KMS-11 (cell line): ENCODE measurements around the gene SMIM1.

Experiments used
- H2AFZ ChIP-seq: fragments of 200-600 bp; sonication (generic); 2 replicates; pipeline ENCODE4 v1.6.1; 2016; ENCODE audit warnings: antibody characterized with exemption, mixed run types, low read depth
- H3K27ac ChIP-seq: fragments of 200-600 bp; sonication (generic); 2 replicates; pipeline ENCODE4 v1.6.1; 2016; ENCODE audit warnings: mild to moderate bottlenecking, mixed run types
- H3K27me3 ChIP-seq: fragments of 200-600 bp; sonication (generic); 2 replicates; pipeline ENCODE4 v1.6.1; 2017; ENCODE audit warnings: mild to moderate bottlenecking, low read depth, mixed run types, moderate library complexity; ENCODE audit not compliant: insufficient read depth
- H3K36me3 ChIP-seq: fragments of 200-600 bp; sonication (generic); 2 replicates; pipeline ENCODE4 v1.6.1; 2017; ENCODE audit warnings: mild to moderate bottlenecking, mixed run types; ENCODE audit not compliant: insufficient read depth
- H3K4me1 ChIP-seq: fragments of 200-600 bp; sonication (generic); 2 replicates; pipeline ENCODE4 v1.6.1; 2016; ENCODE audit warnings: mild to moderate bottlenecking, low read depth, mixed run types; ENCODE audit not compliant: poor library complexity, severe bottlenecking
- H3K4me2 ChIP-seq: fragments of 200-600 bp; sonication (generic); 2 replicates; pipeline ENCODE4 v1.7.0; 2016; ENCODE audit warnings: mild to moderate bottlenecking, mixed run types
- H3K4me3 ChIP-seq: fragments of 200-600 bp; sonication (generic); IDR thresholded peaks from 2 replicates; pipeline ENCODE4 v1.6.1; 2017; ENCODE audit warnings: low read depth, low read length, mixed read lengths; ENCODE audit not compliant: insufficient read depth
- H3K79me2 ChIP-seq: fragments of 200-600 bp; sonication (generic); 2 replicates; pipeline ENCODE4 v1.6.1; 2016; ENCODE audit warnings: low read depth, mixed run types; ENCODE audit not compliant: insufficient read depth
- H3K9ac ChIP-seq: fragments of 200-600 bp; sonication (generic); 2 replicates; pipeline ENCODE4 v1.6.1; 2016; ENCODE audit warnings: mild to moderate bottlenecking, mixed run types
- H4K20me1 ChIP-seq: fragments of 200-600 bp; sonication (generic); 2 replicates; pipeline ENCODE4 v1.6.1; 2016; ENCODE audit warnings: mild to moderate bottlenecking, mixed run types; ENCODE audit not compliant: insufficient read depth
- TF ChIP-seq, protein P1 (sequence below): fragments of 200-600 bp; sonication (generic); conservative IDR thresholded peaks from 2 replicates; pipeline ENCODE4 v1.6.1; 2017; ENCODE audit warnings: low read depth, mild to moderate bottlenecking, antibody characterized with exemption, low read length, moderate library complexity, mixed read lengths

SMIM1 gene

GRCh38 chr1:3820316-3820715 is 47.8 kb downstream of the SMIM1 start:
- Histone ChIP-seq H3K79me2 (no peaks in the 10 kb centered on the region), H3K4me3 (no peak overlapping the region), H3K27ac (no peak overlapping the region), H3K4me2 (no peak overlapping the region), H3K36me3 (no peaks in the 10 kb centered on the region), H4K20me1 (no peaks in the 10 kb centered on the region), H3K9ac (no peak overlapping the region), H3K27me3 (no peaks in the 10 kb centered on the region), H2AFZ (no peak overlapping the region), H3K4me1 (no peaks in the 10 kb centered on the region)
- TF ChIP-seq, protein P1, sequence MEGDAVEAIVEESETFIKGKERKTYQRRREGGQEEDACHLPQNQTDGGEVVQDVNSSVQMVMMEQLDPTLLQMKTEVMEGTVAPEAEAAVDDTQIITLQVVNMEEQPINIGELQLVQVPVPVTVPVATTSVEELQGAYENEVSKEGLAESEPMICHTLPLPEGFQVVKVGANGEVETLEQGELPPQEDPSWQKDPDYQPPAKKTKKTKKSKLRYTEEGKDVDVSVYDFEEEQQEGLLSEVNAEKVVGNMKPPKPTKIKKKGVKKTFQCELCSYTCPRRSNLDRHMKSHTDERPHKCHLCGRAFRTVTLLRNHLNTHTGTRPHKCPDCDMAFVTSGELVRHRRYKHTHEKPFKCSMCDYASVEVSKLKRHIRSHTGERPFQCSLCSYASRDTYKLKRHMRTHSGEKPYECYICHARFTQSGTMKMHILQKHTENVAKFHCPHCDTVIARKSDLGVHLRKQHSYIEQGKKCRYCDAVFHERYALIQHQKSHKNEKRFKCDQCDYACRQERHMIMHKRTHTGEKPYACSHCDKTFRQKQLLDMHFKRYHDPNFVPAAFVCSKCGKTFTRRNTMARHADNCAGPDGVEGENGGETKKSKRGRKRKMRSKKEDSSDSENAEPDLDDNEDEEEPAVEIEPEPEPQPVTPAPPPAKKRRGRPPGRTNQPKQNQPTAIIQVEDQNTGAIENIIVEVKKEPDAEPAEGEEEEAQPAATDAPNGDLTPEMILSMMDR = no peak

GRCh38 chr1:3821004-3821403 is 48.5 kb downstream of the SMIM1 start:
- no peak overlapping the region for H3K4me3 ChIP-seq
- no peaks in the 10 kb centered on the region for H4K20me1 ChIP-seq
- H2AFZ ChIP-seq = no peak overlapping the region
- H3K9ac ChIP-seq = no peak overlapping the region
- H3K4me1 ChIP-seq = no peaks in the 10 kb centered on the region
- H3K27me3 ChIP-seq = no peaks in the 10 kb centered on the region
- H3K4me2 ChIP-seq = no peak overlapping the region
- no peak overlapping the region for H3K27ac ChIP-seq
- H3K36me3 ChIP-seq = no peaks in the 10 kb centered on the region
- TF ChIP-seq, protein P1 = no peak
- H3K79me2 ChIP-seq = no peaks in the 10 kb centered on the region

GRCh38 chr1:3821447-3821846 is 48.9 kb downstream of the SMIM1 start:
- H3K36me3 ChIP-seq = no peaks in the 10 kb centered on the region
- no peaks in the 10 kb centered on the region for H3K79me2 ChIP-seq
- H2AFZ ChIP-seq = no peak overlapping the region
- H3K4me1 ChIP-seq = no peaks in the 10 kb centered on the region
- no peak overlapping the region for H3K4me2 ChIP-seq
- no peak overlapping the region for H3K4me3 ChIP-seq
- H3K27me3 ChIP-seq = no peaks in the 10 kb centered on the region
- TF ChIP-seq, protein P1 = no peak
- no peak overlapping the region for H3K27ac ChIP-seq
- no peaks in the 10 kb centered on the region for H4K20me1 ChIP-seq
- no peak overlapping the region for H3K9ac ChIP-seq

DNA sequence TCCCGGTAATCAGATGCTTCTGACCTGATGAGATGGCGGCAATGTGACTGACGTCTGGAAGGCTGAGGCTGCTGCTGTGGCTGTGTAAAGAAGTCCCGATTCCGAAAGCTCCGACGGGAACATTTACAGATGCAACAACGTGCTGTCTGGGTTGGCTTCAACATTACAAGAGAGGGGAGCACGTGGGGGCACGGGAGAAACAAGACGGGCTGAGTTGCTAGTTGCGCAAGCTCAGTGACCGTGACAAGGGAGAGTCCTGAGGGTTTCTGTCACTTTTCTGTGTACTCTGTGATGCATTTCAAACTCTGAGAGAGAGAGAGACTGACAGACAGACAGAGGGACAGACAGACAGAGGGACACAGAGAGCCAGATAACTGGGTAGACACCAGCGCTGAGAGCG is 49.4 kb downstream of the SMIM1 start:
- Histone ChIP-seq H3K4me3 (no peak overlapping the region), H3K4me2 (no peak overlapping the region), H4K20me1 (no peaks in the 10 kb centered on the region), H3K27ac (no peak overlapping the region), H3K9ac (no peak overlapping the region), H3K4me1 (no peaks in the 10 kb centered on the region), H3K79me2 (no peaks in the 10 kb centered on the region), H3K36me3 (no peaks in the 10 kb centered on the region), H3K27me3 (no peaks in the 10 kb centered on the region), H2AFZ (no peak overlapping the region)
- TF ChIP-seq, protein P1 = no peak
